Keratinocyte (primary cell): ENCODE measurements around the gene KIAA1958.

ENCODE experiments used
- CTCF ChIP-seq, 3 experiments: IDR thresholded peaks in 1 of 3; conservative IDR thresholded peaks in 1 of 3; optimal IDR thresholded peaks in 1 of 3; 2 replicates in 2 of 3; 3 replicates in 1 of 3; pipeline versions ENCODE3 to v1.5.1; 2011; ENCODE audit warnings: low read length in 3 of 3, mild to moderate bottlenecking in 3 of 3, moderate library complexity in 2 of 3, control low read depth in 1 of 3, inconsistent platforms in 1 of 3; ENCODE audit not compliant: insufficient read depth in 2 of 3; ENCODE audit errors: extremely low read depth in 1 of 3
- EZH2 ChIP-seq: IDR thresholded peaks from one replicate; pipeline ENCODE4 v1.6.1; 2012; ENCODE audit warnings: inconsistent platforms, mild to moderate bottlenecking, low read length, moderate library complexity

DNA sequence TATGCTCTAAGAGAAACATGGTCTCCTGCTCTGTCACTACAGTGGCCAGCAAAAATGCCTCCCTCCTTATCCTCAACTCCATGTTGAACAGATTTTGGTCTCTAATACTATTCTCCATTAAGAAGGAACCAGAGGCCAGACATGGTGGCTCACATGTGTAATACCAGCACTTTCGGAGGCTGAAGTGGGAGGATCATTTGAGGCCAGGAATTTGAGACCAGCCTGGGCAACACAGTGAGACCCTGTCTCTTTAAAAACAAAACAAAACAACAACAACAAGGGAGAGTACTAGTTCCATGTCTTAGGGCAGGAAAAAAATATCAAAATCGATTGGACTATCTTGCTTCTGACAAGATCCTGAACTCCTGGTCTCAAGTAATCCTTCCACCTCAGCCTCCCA lies 216.7 kb downstream of the KIAA1958 start:
- TF ChIP-seq EZH2 (no peak), CTCF (optimal IDR thresholded peaks at IDR 0.05 in 1 of 3, IDR thresholded peaks at IDR 0.05 in 1 of 3, conservative IDR thresholded peaks at IDR 0.05 in 1 of 3; ENCODE audit: extremely low read depth in 1 of 3, insufficient read depth in 2 of 3, low read length in 3 of 3) (no peak)
